Pancreas (tissue), 10 donors: Measurements from ENCODE around the gene ZNF669. TPM values are rescaled to one million over a fixed set of nuclear protein-coding genes. Genes with fewer than 3 reads are reported as not detected.

ENCODE experiments used
- ATAC-seq, 4 donors: fragments of 200-7000 bp; cut with Tn5 transposase; one replicate each; pipeline versions ENCODE4 v1.8.0 to v1.9.1; 2020; ENCODE audit warnings: mild to moderate bottlenecking in 4 of 4, moderate library complexity in 4 of 4
- DNase-seq, 6 donors: peaks; one replicate each; pipeline ENCODE4 v3.0.0-alpha.2; 2020
- FAIRE-seq: peaks from 2 replicates; lab custom pipeline; 2012; peaks lifted over from hg19 to GRCh38; lab: Jason Lieb, UNC
- H3K27ac ChIP-seq, 4 donors: fragments of 200-600 bp; sonication (generic); 1 replicate in 3 of 4; 2 replicates in 1 of 4; pipeline versions ENCODE4 v1.5.0 to v1.8.0; 2020
- H3K27me3 ChIP-seq, 4 donors: fragments of 200-600 bp; one replicate each; pipeline ENCODE4 v1.8.0; 2021
- H3K36me3 ChIP-seq, 3 donors: fragments of 200-600 bp; sonication (generic) in 1 of 3; one replicate each; pipeline versions ENCODE4 v1.5.0 to v1.8.0; 2020 to 2021
- H3K4me1 ChIP-seq, 3 donors: fragments of 200-600 bp; one replicate each; pipeline ENCODE4 v1.8.0; 2021
- H3K4me3 ChIP-seq, 4 donors: fragments of 200-600 bp; sonication (generic) in 2 of 4; one replicate each; pipeline versions ENCODE4 v1.5.0 to v1.8.0; 2020 to 2021
- H3K9me3 ChIP-seq, 4 donors: fragments of 200-600 bp; one replicate each; pipeline ENCODE4 v1.8.0; 2021
- CTCF ChIP-seq, 4 donors: fragments of 200-600 bp; sonication (generic) in 3 of 4; IDR thresholded peaks; one replicate each; pipeline versions ENCODE4 v1.5.0 to v1.8.0; 2021; ENCODE audit warnings: antibody characterized with exemption in 4 of 4
- WGBS, 2 donors: extraction: QIAGEN DNeasy Blood & Tissue Kit; methylation state at CpG; one replicate each; pipeline ENCODE4 v1.1.7; 2013; 5-methylcytosine and 5-hydroxymethylcytosine counted together
- intact Hi-C, 3 donors: fragments of 100-400 bp; cut with DNase I; formaldehyde crosslinking; loops; one replicate each; pipeline versions ENCODE4 v1.11.1 to v1.14.2; 2022
- polyA plus RNA-seq, 2 donors: library from polyadenylated mRNA; stranded (reverse); fragments of 200-250 nt; gene quantifications; one replicate each; pipeline ENCODE4 v1.2.3, GENCODE V29; 2013
- total RNA-seq, 6 donors: library from RNA; stranded (reverse); fragmentation: NEBNext Ultra II Directional in 4 of 6; extraction: Animal tissue kit (Norgen Biotek cat#: 25700) in 4 of 6; gene quantifications; one replicate each; pipeline versions ENCODE4 v1.2.1 to v1.2.4, GENCODE V29; 2021 to 2023
- donor health status: healthy with polysubstance abuse.
- donor health status: DM: no; HTN: no; CAD: no; lungs with moderate emphysema.
- donor health status: DM: no; HTN: no; CAD: no.
- donor health status: control.
- donor health status: control.
- donor health status: Bipolar disorder and iron deficiency.
- donor health status: DM: yes; HTN: yes; CAD: no.
- donor health status: DM: no; HTN: no; CAD: no.
- donor health status: DM: no; HTN: no; CAD: no.
- donor health status: DM: yes; HTN: yes; CAD: no.

The ZNF669 gene
- total and polyA plus RNA-seq, 8 donors, result 1.7 to 5.1 (median 3.2) TPM

GRCh38 chr1:247111259-247111699 lies 7.1 kb upstream of the ZNF669 start:
- no peak for FAIRE-seq
- H3K27ac ChIP-seq, result peak overlapping the region; percentile 57 to 77 (median 76)
- peak overlapping the region; percentile 61 to 74 (median 71) for H3K4me3 ChIP-seq
- peak; percentile 30 to 60 (median 44) for ATAC-seq
- TF ChIP-seq CTCF (IDR thresholded peaks at IDR 0.05), result no peak
- intact Hi-C loops, result no loop called here
- H3K9me3 ChIP-seq, result no peaks in the 10 kb centered on the region
- WGBS, 2 donors, result 0 to 1% methylated on average over 19 to 62 of the region's 62 CpGs
- peak in 3 of 6 donors; percentile 44 to 80 (median 74) for DNase-seq
- no peaks in the 10 kb centered on the region for H3K4me1 ChIP-seq
- no peaks in the 10 kb centered on the region for H3K27me3 ChIP-seq
- H3K36me3 ChIP-seq, result no peaks in the 10 kb centered on the region

- Histone ChIP-seq H3K36me3 (no peaks in the 10 kb centered on the region), H3K27ac (peak overlapping the region; percentile 57 to 77 (median 76)), H3K27me3 (no peaks in the 10 kb centered on the region), H3K4me3 (peak overlapping the region; percentile 61 to 74 (median 71)), H3K4me1 (no peaks in the 10 kb centered on the region), H3K9me3 (no peaks in the 10 kb centered on the region)
- FAIRE-seq, result no peak
- DNase-seq, result peak in 1 of 6 donors; percentile 73
- intact Hi-C loops, result no loop called here
- 13 to 14% methylated on average over 30 of the region's 30 CpGs for WGBS, 2 donors
- no peak for TF ChIP-seq CTCF (IDR thresholded peaks at IDR 0.05)
- ATAC-seq, result no peak
Observed at GRCh38 chr1:247110627-247111258, 6.6 kb upstream of the ZNF669 start.

GRCh38 chr1:247107694-247108093 lies 3.5 kb upstream of the ZNF669 start:
- Histone ChIP-seq H3K27me3 (no peaks in the 10 kb centered on the region), H3K4me1 (peaks cover 4 to 6% (median 6%) of the 10 kb centered on the region in 3 donors), H3K4me3 (no peak overlapping the region), H3K9me3 (no peaks in the 10 kb centered on the region), H3K27ac (no peak overlapping the region), H3K36me3 (no peaks in the 10 kb centered on the region)
- FAIRE-seq (no peak), DNase-seq (no peak), ATAC-seq (no peak)
- no peak for TF ChIP-seq CTCF (IDR thresholded peaks at IDR 0.05)
- 93% methylated on average over 7 of the region's 7 CpGs for WGBS, 2 donors
- intact Hi-C loops, result no loop called here

- no peak for TF ChIP-seq CTCF (IDR thresholded peaks at IDR 0.05)
- 85 to 89% methylated on average over 15 of the region's 15 CpGs for WGBS, 2 donors
- H3K9me3 ChIP-seq, result peaks cover 0 to 4% (median 0%) of the 10 kb centered on the region in 4 donors
- no peak overlapping the region for H3K27ac ChIP-seq
- ATAC-seq, result no peak
- FAIRE-seq, result no peak
- H3K4me3 ChIP-seq, result no peak overlapping the region
- H3K36me3 ChIP-seq, result peaks cover 3 to 12% (median 6%) of the 10 kb centered on the region in 3 donors
- DNase-seq, result no peak
- intact Hi-C loops, result no loop called here
- no peaks in the 10 kb centered on the region for H3K27me3 ChIP-seq
- H3K4me1 ChIP-seq, result peaks cover 6 to 9% (median 8%) of the 10 kb centered on the region in 3 donors
Observed at GRCh38 chr1:247105966-247106365, 1.8 kb upstream of the ZNF669 start.

- Histone ChIP-seq H3K4me3 (peak overlapping the region in 3 of 4 donors; percentile 3 to 85 (median 68)), H3K4me1 (peaks cover 6 to 9% (median 8%) of the 10 kb centered on the region in 3 donors), H3K27me3 (no peaks in the 10 kb centered on the region), H3K36me3 (peaks cover 11 to 22% (median 13%) of the 10 kb centered on the region in 3 donors), H3K9me3 (peaks cover 0 to 4% (median 0%) of the 10 kb centered on the region in 4 donors), H3K27ac (no peak overlapping the region)
- DNase-seq, result no peak
- no peak for TF ChIP-seq CTCF (IDR thresholded peaks at IDR 0.05)
- WGBS, 2 donors, result 42 to 56% methylated on average over 13 of the region's 13 CpGs
- ATAC-seq, result peak in 1 of 4 donors; percentile 2
- intact Hi-C loops, result no loop called here
- FAIRE-seq, result no peak
Observed at GRCh38 chr1:247104965-247105364, 809 bp upstream of the ZNF669 start.
